Right cardiac atrium (tissue), 5 donors: ENCODE measurements around the gene OR8B2. TPM values are rescaled to one million over a fixed set of nuclear protein-coding genes. Genes with fewer than 3 reads are reported as not detected.
"Not testable (repeated sequence)": the region's sequence is repeated elsewhere in the genome, so short reads cannot be mapped to it uniquely, and the experiment has no call there.

ENCODE experiments used
- ATAC-seq, 2 donors: fragments of 200-7000 bp; cut with Tn5 transposase; one replicate each; pipeline versions ENCODE4 v1.8.0 to v1.9.1; 2020; ENCODE audit warnings: moderate library complexity in 2 of 2, mild to moderate bottlenecking in 1 of 2
- DNase-seq, 3 donors: peaks; one replicate each; pipeline ENCODE4 v3.0.0-alpha.2; 2020
- H3K27ac ChIP-seq: one replicate; pipeline ENCODE4 v1.5.1; 2013; ENCODE audit warnings: mild to moderate bottlenecking, low read length, control low read depth, moderate library complexity
- H3K27me3 ChIP-seq: one replicate; pipeline ENCODE4 v1.6.1; 2013; ENCODE audit not compliant: control insufficient read depth, insufficient read depth
- H3K4me1 ChIP-seq: one replicate; pipeline ENCODE4 v1.6.1; 2013; ENCODE audit warnings: low read length; ENCODE audit not compliant: control insufficient read depth, insufficient read depth
- H3K4me3 ChIP-seq: one replicate; pipeline ENCODE4 v1.5.1; 2013; ENCODE audit warnings: low read length, control low read depth
- H3K9me3 ChIP-seq: one replicate; pipeline ENCODE4 v1.6.1; 2013; ENCODE audit warnings: low read length; ENCODE audit not compliant: control insufficient read depth
- WGBS: extraction: QIAGEN DNeasy Blood & Tissue Kit; methylation state at CpG from one replicate; pipeline ENCODE4 v1.1.7; 2013; 5-methylcytosine and 5-hydroxymethylcytosine counted together
- intact Hi-C, 4 donors: fragments of 100-400 bp; cut with DNase I; formaldehyde crosslinking; loops; one replicate each; pipeline versions ENCODE4 v1.11.0 to v1.14.0; 2022 to 2023
- long read RNA-seq, 4 donors: library from polyadenylated mRNA; unstranded; transcript quantifications; one replicate each; pipeline ENCODE4 v2.0.0, GENCODE V29; 2020 to 2021
- polyA plus RNA-seq: library from polyadenylated mRNA; stranded (reverse); fragments of 200-250 nt; gene quantifications from one replicate; pipeline ENCODE4 v1.2.3, GENCODE V29; 2013
- total RNA-seq, 4 donors: library from RNA; stranded (reverse); fragmentation: NEBNext Ultra II Directional; extraction: Animal tissue kit (Norgen Biotek cat#: 25700); gene quantifications; one replicate each; pipeline ENCODE4 v1.2.1, GENCODE V29; 2021
- donor health status: healthy with polysubstance abuse.
- donor health status: DM: no; HTN: yes; CAD: no.
- donor health status: DM: no; HTN: no; CAD: no.
- donor health status: DM: no; HTN: yes; CAD: no; lungs with severe emphysema.
- donor health status: DM: yes; HTN: yes; CAD: no.

OR8B2 gene
- not detected for total RNA-seq
- polyA plus RNA-seq = not detected
- long read RNA-seq, donor 1 = 0 reads
- long read RNA-seq, donor 2 = 0 reads
- long read RNA-seq, donor 3 = 0 reads
- long read RNA-seq, donor 4 = 0 reads

- intact Hi-C loops = no loop called here
- Histone ChIP-seq H3K27me3 (no peaks in the 10 kb centered on the region), H3K9me3 (no peaks in the 10 kb centered on the region), H3K4me3 (no peak within 1 kb of the TSS), H3K4me1 (no peaks in the 10 kb centered on the region), H3K27ac (no peak within 1 kb of the TSS)
- no peak for ATAC-seq
- DNase-seq = no peak
- 89% methylated on average over 2 of the region's 2 CpGs for WGBS
These were observed at the start of gene OR8B2 for GRCh38 chr11:124384399-124384798. Gene OR8B2 (minus strand): TSS chr11:124384499. CDS start chr11:124383343, 1,156 bp downstream.

- intact Hi-C loops = no loop called here
- H3K4me1 ChIP-seq = no peaks in the 10 kb centered on the region
- 81% methylated on average over 2 of the region's 2 CpGs for whole genome bisulfite sequencing
- H3K4me3 ChIP-seq = no peak overlapping the region
- H3K27me3 ChIP-seq = no peaks in the 10 kb centered on the region
- H3K9me3 ChIP-seq = no peaks in the 10 kb centered on the region
- H3K27ac ChIP-seq = no peak overlapping the region
- DNase-seq (no peak), ATAC-seq (no peak)
These were observed 45.3 kb upstream of the OR8B2 start for GRCh38 chr11:124429599-124429998.

GRCh38 chr11:124424384-124424921, 40.2 kb upstream of the OR8B2 start, which contains the start of gene OR8B4:
Gene OR8B4 (minus strand): TSS chr11:124424871. CDS start chr11:124424871, 0 bp downstream.
- no peak within 1 kb of the TSS for H3K27ac ChIP-seq
- DNase-seq = no peak
- no peak within 1 kb of the TSS for H3K4me3 ChIP-seq
- no peaks in the 10 kb centered on the region for H3K9me3 ChIP-seq
- WGBS = 95% methylated on average over 2 of the region's 2 CpGs
- intact Hi-C loops = no loop called here
- H3K27me3 ChIP-seq = no peaks in the 10 kb centered on the region
- ATAC-seq = no peak
- H3K4me1 ChIP-seq = no peaks in the 10 kb centered on the region

GRCh38 chr11:124421043-124421442, 36.7 kb upstream of the OR8B2 start:
- intact Hi-C loops = no loop called here
- DNase-seq (no peak), ATAC-seq (no peak)
- Histone ChIP-seq H3K9me3 (no peaks in the 10 kb centered on the region), H3K4me1 (no peaks in the 10 kb centered on the region), H3K27me3 (no peaks in the 10 kb centered on the region), H3K27ac (no peak overlapping the region), H3K4me3 (no peak overlapping the region)
- WGBS = 82% methylated on average over 4 of the region's 4 CpGs

- WGBS = 18% methylated on average over 5 of the region's 5 CpGs
- intact Hi-C loops = loop anchor here in 3 of 4 donors (2.0 to 5.0 kb wide), 2 partner anchors 172 to 173 kb away; no protein-coding TSS in a partner anchor
- H3K9me3 ChIP-seq = no peaks in the 10 kb centered on the region
- H3K4me3 ChIP-seq = no peak overlapping the region
- no peak for ATAC-seq
- H3K4me1 ChIP-seq = no peaks in the 10 kb centered on the region
- H3K27ac ChIP-seq = no peak overlapping the region
- no peak for DNase-seq
- no peaks in the 10 kb centered on the region for H3K27me3 ChIP-seq
These were observed 31.1 kb upstream of the OR8B2 start for GRCh38 chr11:124415356-124415923.

GRCh38 chr11:124409906-124410305, 25.6 kb upstream of the OR8B2 start:
- ATAC-seq (no peak), DNase-seq (no peak)
- Histone ChIP-seq H3K4me3 (no peak overlapping the region), H3K4me1 (no peaks in the 10 kb centered on the region), H3K27me3 (no peaks in the 10 kb centered on the region), H3K27ac (no peak overlapping the region), H3K9me3 (no peaks in the 10 kb centered on the region)
- 83% methylated on average over 7 of the region's 7 CpGs for WGBS
- intact Hi-C loops = loop anchor here in 2 of 4 donors (5.0 to 10.0 kb wide), 2 partner anchors 172 to 425 kb away; no protein-coding TSS in a partner anchor

- no peak overlapping the region for H3K4me3 ChIP-seq
- H3K9me3 ChIP-seq = no peaks in the 10 kb centered on the region
- H3K27ac ChIP-seq = no peak overlapping the region
- H3K27me3 ChIP-seq = no peaks in the 10 kb centered on the region
- H3K4me1 ChIP-seq = no peaks in the 10 kb centered on the region
- intact Hi-C loops = loop anchor here in 1 of 4 donors (10.0 kb wide), 1 partner anchor 429 kb away; no protein-coding TSS in a partner anchor
- DNase-seq (no peak), ATAC-seq (no peak)
- 60% methylated on average over 2 of the region's 2 CpGs for WGBS
These were observed 21.3 kb upstream of the OR8B2 start for GRCh38 chr11:124405581-124405980.

- H3K27ac ChIP-seq, H3K27me3 ChIP-seq, DNase-seq, H3K9me3 ChIP-seq, H3K4me3 ChIP-seq, H3K4me1 ChIP-seq, ATAC-seq: not testable (repeated sequence)
- intact Hi-C loops = loop anchor here in 1 of 4 donors (10.0 kb wide), 1 partner anchor 432 kb away; no protein-coding TSS in a partner anchor
- WGBS = 94% methylated on average over 25 of the region's 27 CpGs
These were observed 18.9 kb upstream of the OR8B2 start for GRCh38 chr11:124403186-124403585.

GRCh38 chr11:124402326-124402922, 18.1 kb upstream of the OR8B2 start:
- Histone ChIP-seq H3K9me3 (no peaks in the 10 kb centered on the region), H3K4me3 (no peak overlapping the region), H3K27ac (no peak overlapping the region), H3K27me3 (no peaks in the 10 kb centered on the region), H3K4me1 (no peaks in the 10 kb centered on the region)
- intact Hi-C loops = loop anchor here in 1 of 4 donors (10.0 kb wide), 1 partner anchor 432 kb away; no protein-coding TSS in a partner anchor
- DNase-seq (peak; percentile 47 to 74 (median 49)), ATAC-seq (peak; percentile 67 to 78)
- WGBS = 35% methylated on average over 8 of the region's 8 CpGs

- Histone ChIP-seq H3K4me3 (no peak within 1 kb of the TSS), H3K27me3 (no peaks in the 10 kb centered on the region), H3K27ac (no peak within 1 kb of the TSS), H3K9me3 (no peaks in the 10 kb centered on the region), H3K4me1 (no peaks in the 10 kb centered on the region)
- no peak for DNase-seq
- ATAC-seq = no peak
- intact Hi-C loops = no loop called here
These were observed 14.6 kb upstream of the OR8B2 start, which contains the start of gene OR8B3 for GRCh38 chr11:124398924-124399323. Gene OR8B3 (minus strand): TSS chr11:124399024. CDS start chr11:124397351, 1,673 bp downstream.

- ATAC-seq, H3K27me3 ChIP-seq, intact Hi-C loops, H3K9me3 ChIP-seq, DNase-seq, H3K4me3 ChIP-seq, H3K4me1 ChIP-seq, H3K27ac ChIP-seq: not testable (repeated sequence)
- 88% methylated on average over 2 of the region's 4 CpGs for WGBS
These were observed 12.5 kb upstream of the OR8B2 start for GRCh38 chr11:124396847-124397246.
